ENCODE results near the gene KCNMA1.

DNA sequence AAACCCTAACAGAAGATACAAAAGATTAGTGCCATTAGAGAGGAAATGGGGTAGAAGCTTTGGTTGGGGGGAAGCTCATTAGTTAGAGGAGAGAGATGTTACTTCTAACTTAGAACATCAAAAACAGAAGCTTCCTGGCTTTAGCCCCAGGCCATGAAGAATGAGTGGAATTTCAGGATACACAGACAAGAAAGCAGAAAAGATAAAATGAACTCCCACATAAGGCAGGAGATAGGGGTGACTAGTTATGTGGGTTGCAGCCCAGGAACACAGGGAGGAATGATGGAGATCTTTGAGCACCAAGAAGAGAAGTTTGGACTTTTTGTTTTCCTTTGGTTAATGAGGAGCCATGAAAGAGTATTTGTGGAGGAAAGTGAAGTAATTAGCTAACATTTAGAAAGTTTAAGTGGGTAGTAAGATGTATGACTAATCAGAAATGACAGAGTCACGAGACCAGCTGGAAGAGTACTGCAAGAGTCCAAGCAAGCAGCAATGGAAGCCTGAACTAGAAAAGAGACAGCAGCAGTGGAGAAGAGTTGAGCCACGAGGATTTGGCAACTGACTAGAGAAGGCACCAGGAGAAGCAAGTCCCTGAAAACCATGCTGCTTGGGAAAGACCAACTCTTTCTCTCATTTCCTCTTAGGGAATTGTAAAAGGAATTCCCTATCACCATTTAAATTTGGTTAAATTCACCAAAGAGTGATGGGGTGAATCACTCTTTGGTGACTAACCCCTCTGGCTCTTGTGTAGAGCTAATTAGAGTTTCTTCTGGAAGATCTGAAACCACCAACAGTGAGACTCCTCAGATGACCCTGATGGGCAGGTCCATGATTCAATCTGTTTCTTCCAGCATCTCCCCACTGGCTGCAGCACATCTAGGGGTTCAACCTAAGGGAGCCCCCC is 131.9 kb downstream of the KCNMA1 start:
- TF ChIP-seq POLR2A (IDR thresholded peaks at IDR 0.05), result no peak
- TF ChIP-seq, protein P1, sequence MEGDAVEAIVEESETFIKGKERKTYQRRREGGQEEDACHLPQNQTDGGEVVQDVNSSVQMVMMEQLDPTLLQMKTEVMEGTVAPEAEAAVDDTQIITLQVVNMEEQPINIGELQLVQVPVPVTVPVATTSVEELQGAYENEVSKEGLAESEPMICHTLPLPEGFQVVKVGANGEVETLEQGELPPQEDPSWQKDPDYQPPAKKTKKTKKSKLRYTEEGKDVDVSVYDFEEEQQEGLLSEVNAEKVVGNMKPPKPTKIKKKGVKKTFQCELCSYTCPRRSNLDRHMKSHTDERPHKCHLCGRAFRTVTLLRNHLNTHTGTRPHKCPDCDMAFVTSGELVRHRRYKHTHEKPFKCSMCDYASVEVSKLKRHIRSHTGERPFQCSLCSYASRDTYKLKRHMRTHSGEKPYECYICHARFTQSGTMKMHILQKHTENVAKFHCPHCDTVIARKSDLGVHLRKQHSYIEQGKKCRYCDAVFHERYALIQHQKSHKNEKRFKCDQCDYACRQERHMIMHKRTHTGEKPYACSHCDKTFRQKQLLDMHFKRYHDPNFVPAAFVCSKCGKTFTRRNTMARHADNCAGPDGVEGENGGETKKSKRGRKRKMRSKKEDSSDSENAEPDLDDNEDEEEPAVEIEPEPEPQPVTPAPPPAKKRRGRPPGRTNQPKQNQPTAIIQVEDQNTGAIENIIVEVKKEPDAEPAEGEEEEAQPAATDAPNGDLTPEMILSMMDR (IDR thresholded peaks at IDR 0.05), result no peak
